ENCODE results near the gene SYCE3.

SYCE3 gene

GRCh38 chr22:50519151-50519550, 43.6 kb downstream of the SYCE3 start:
- TF ChIP-seq CTCF (IDR thresholded peaks at IDR 0.05; ENCODE audit: low read depth, low read length): no peak
- DNase-seq (ENCODE audit: low read depth in 2 of 2): no peak
- no peak overlapping the region for H3K4me3 ChIP-seq (replicated peaks in 1 of 2; ENCODE audit: low read depth in 2 of 2, low read length in 2 of 2)

- DNase-seq (ENCODE audit: low read depth in 2 of 2): no peak
- H3K4me3 ChIP-seq (replicated peaks in 1 of 2; ENCODE audit: low read depth in 2 of 2, low read length in 2 of 2): no peak overlapping the region
- TF ChIP-seq CTCF (IDR thresholded peaks at IDR 0.05; ENCODE audit: low read depth, low read length): no peak
Measured at GRCh38 chr22:50518606-50519005, 44.1 kb downstream of the SYCE3 start.

- no peak for DNase-seq (ENCODE audit: low read depth in 2 of 2)
- no peak overlapping the region for H3K4me3 ChIP-seq (replicated peaks in 1 of 2; ENCODE audit: low read depth in 2 of 2, low read length in 2 of 2)
- no peak for TF ChIP-seq CTCF (IDR thresholded peaks at IDR 0.05; ENCODE audit: low read depth, low read length)
Measured at GRCh38 chr22:50517495-50518260, 45.0 kb downstream of the SYCE3 start.

- no peak for DNase-seq (ENCODE audit: low read depth in 2 of 2)
- H3K4me3 ChIP-seq (replicated peaks in 1 of 2; ENCODE audit: low read depth in 2 of 2, low read length in 2 of 2): no peak overlapping the region
Measured at GRCh38 chr22:50516891-50517290, 45.8 kb downstream of the SYCE3 start.

GRCh38 chr22:50516068-50516467, 46.7 kb downstream of the SYCE3 start:
- no peak for DNase-seq (ENCODE audit: low read depth in 2 of 2)
- H3K4me3 ChIP-seq (replicated peaks in 1 of 2; ENCODE audit: low read depth in 2 of 2, low read length in 2 of 2): no peak overlapping the region
- no peak for TF ChIP-seq CTCF (IDR thresholded peaks at IDR 0.05; ENCODE audit: low read depth, low read length)

More at GRCh38 chr22:50516891-50517290, 45.8 kb downstream of the SYCE3 start:
- no peak for TF ChIP-seq CTCF (IDR thresholded peaks at IDR 0.05; ENCODE audit: low read depth, low read length)

- no peak for DNase-seq (ENCODE audit: low read depth in 2 of 2)
- TF ChIP-seq CTCF (IDR thresholded peaks at IDR 0.05; ENCODE audit: low read depth, low read length): no peak
- no peak overlapping the region for H3K4me3 ChIP-seq (replicated peaks in 1 of 2; ENCODE audit: low read depth in 2 of 2, low read length in 2 of 2)
Measured at GRCh38 chr22:50513175-50513574, 49.5 kb downstream of the SYCE3 start.

GRCh38 chr22:50508897-50509296, 53.8 kb downstream of the SYCE3 start:
- TF ChIP-seq CTCF (IDR thresholded peaks at IDR 0.05; ENCODE audit: low read depth, low read length): no peak
- H3K4me3 ChIP-seq (replicated peaks in 1 of 2; ENCODE audit: low read depth in 2 of 2, low read length in 2 of 2): peak overlapping the region; percentile 72 to 90
- no peak for DNase-seq (ENCODE audit: low read depth in 2 of 2)

Measured in cardiac fibroblast (primary cell).